ENCODE measurements around the gene RPL3. TPM values are rescaled to one million over a fixed set of nuclear protein-coding genes. Genes with fewer than 3 reads are reported as not detected.

RPL3 gene
- total and polyA plus RNA-seq, 2 donors (not counting 1 experiment from before 2014, with no cell fraction given) = 2,665 to 5,418 TPM

DNA sequence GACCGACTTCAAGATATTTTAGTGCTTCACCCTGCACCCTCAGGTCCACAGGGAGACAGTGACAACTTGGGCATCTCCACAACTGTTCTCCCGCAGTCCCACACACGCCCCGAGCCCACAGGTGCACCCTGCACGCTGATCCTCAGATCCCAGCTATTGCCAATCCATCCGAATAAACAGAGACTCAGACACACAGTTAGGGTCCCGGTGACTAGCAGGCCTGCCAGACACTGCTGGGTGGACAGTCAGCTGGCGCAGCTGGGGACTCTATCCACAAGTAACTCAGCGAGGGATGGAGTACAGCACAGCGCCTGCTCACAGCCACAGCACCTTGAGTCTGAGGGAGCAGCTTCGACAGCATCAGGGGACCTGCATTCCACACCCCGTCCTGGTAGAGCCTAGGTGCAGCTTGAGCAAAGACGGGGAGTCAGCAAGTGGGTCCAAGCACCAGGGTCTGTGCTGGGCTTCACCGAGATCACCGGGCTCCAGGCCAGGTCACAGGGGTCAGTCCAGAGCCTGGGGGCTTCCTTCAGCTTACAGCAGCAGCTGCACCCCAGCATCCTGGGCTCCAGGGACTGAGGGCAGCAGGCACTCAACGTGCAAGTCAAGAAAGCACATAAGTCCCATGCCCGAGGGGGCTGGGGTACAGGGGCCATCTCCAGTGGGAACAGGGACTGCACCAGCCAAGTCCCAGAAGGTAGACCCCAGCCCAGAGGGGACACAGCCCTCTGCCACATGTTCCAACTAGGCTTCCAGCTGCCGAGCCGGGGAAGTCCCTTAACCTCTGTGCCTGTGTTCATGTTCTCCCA is 7.6 kb downstream of the RPL3 start:
- no peak overlapping the region for H3K27ac ChIP-seq (ENCODE audit: low read length in 2 of 2)
- POLR2A ChIA-PET = interaction anchor here (1.0 to 1.5 kb wide), 4 partner anchors 7 to 159 kb away, joined by 3 to 8 read pairs (median 6); partner anchors contain the start of genes CBX7 and RPL3
- H3K27me3 ChIP-seq (replicated peaks in 1 of 4; ENCODE audit: control extremely low read depth in 1 of 4, control insufficient read depth in 3 of 4, insufficient read depth in 4 of 4, low read length in 3 of 4) = no peaks in the 10 kb centered on the region
- 84% methylated on average over 19 of the region's 19 CpGs for WGBS (ENCODE audit: insufficient coverage)
- ATAC-seq (ENCODE audit: low read depth) = no peak
- H3K4me3 Mint-ChIP-seq = no peak overlapping the region
- H3K4me1 Mint-ChIP-seq = peaks cover 22% of the 10 kb centered on the region
- peaks cover 0 to 4% (median 0%) of the 10 kb centered on the region in 3 donors for H3K9me3 ChIP-seq (ENCODE audit: control extremely low read depth in 1 of 3, control insufficient read depth in 2 of 3, insufficient read depth in 1 of 3, low read length in 2 of 3)
- DNase-seq = peak; percentile 35
- H3K9me3 Mint-ChIP-seq (ENCODE audit: insufficient read depth) = no peaks in the 10 kb centered on the region
- H3K4me3 ChIP-seq (ENCODE audit: control extremely low read depth in 1 of 5, extremely low read depth in 1 of 5, insufficient read depth in 1 of 5, low read depth in 2 of 5, low read length in 4 of 5) = no peak overlapping the region
- H3K27me3 Mint-ChIP-seq = no peaks in the 10 kb centered on the region
- H3K4me1 ChIP-seq (ENCODE audit: control insufficient read depth in 2 of 2, insufficient read depth in 2 of 2, low read length in 2 of 2) = peaks cover 7 to 26% of the 10 kb centered on the region in 2 donors
- intact Hi-C loops (cut with micrococcal nuclease) = loop anchor here (1.0 kb wide), 2 partner anchors 141 to 441 kb away; no protein-coding TSS in a partner anchor
- peak overlapping the region; percentile 37 for H3K27ac Mint-ChIP-seq
- no peak overlapping the region for H3K9ac ChIP-seq (ENCODE audit: low read length)
- CTCF ChIA-PET = interaction anchor here (0.7 to 4.6 kb wide), 21 partner anchors 8 to 544 kb away, joined by 3 to 121 read pairs (median 4); partner anchors contain the start of gene RPL3
- peaks cover 13% of the 10 kb centered on the region for H3K79me2 ChIP-seq (ENCODE audit: control insufficient read depth, insufficient read depth, low read length)
- H2AFZ ChIP-seq (ENCODE audit: insufficient read depth, low read depth, low read length, poor library complexity, severe bottlenecking) = no peak overlapping the region
- H3K36me3 ChIP-seq (replicated peaks in 1 of 2; ENCODE audit: control extremely low read depth in 1 of 2, control insufficient read depth in 1 of 2, extremely low read depth in 1 of 2, insufficient read depth in 2 of 2, low read length in 1 of 2) = peaks cover 0 to 54% of the 10 kb centered on the region in 2 experiments
- peaks cover 51% of the 10 kb centered on the region for H4K20me1 ChIP-seq (ENCODE audit: control insufficient read depth, insufficient read depth, low read length, poor library complexity, severe bottlenecking)
- TF ChIP-seq EZH2 (IDR thresholded peaks at IDR 0.05; ENCODE audit: borderline replicate concordance, insufficient read depth, low read depth, low read length, poor library complexity, severe bottlenecking) = no peak
- TF ChIP-seq, protein P1, sequence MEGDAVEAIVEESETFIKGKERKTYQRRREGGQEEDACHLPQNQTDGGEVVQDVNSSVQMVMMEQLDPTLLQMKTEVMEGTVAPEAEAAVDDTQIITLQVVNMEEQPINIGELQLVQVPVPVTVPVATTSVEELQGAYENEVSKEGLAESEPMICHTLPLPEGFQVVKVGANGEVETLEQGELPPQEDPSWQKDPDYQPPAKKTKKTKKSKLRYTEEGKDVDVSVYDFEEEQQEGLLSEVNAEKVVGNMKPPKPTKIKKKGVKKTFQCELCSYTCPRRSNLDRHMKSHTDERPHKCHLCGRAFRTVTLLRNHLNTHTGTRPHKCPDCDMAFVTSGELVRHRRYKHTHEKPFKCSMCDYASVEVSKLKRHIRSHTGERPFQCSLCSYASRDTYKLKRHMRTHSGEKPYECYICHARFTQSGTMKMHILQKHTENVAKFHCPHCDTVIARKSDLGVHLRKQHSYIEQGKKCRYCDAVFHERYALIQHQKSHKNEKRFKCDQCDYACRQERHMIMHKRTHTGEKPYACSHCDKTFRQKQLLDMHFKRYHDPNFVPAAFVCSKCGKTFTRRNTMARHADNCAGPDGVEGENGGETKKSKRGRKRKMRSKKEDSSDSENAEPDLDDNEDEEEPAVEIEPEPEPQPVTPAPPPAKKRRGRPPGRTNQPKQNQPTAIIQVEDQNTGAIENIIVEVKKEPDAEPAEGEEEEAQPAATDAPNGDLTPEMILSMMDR (IDR thresholded peaks at IDR 0.05) = no peak
- no peak overlapping the region for H3K4me2 ChIP-seq (replicated peaks; ENCODE audit: low read depth, low read length, poor library complexity, severe bottlenecking)

All from B cell (primary cell).